ENCODE measurements around the gene CANX. TPM values are rescaled to one million over a fixed set of nuclear protein-coding genes. Genes with fewer than 3 reads are reported as not detected.
"Not testable (repeated sequence)": the region's sequence is repeated elsewhere in the genome, so short reads cannot be mapped to it uniquely, and the experiment has no call there.

CANX gene
- polyA plus RNA-seq, 2 of the 4 experiments (the other 2 are of a cell fraction) = 433 to 1,000 TPM

DNA sequence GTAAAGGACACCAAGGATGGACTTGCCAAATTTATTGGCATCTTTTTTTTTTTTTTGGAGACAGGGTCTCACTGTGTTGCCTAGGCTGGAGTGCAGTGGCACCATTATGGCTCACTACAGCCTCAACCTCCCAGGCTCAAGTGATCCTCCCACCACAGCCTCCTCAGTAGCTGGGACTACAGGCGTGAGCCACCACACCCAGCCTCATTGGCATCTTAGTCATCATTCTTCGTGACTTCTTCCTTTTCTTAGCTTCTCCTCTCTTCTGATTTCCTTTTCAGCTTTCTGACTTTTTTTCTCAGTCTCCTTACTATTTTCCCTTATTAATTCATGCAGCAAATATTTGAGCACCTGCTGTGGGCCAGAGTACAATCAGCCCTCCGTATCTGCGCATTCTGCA, 40.0 kb downstream of the CANX start:
- ChIA-PET CTCF (interaction anchor here (1.1 to 7.9 kb wide), 4 partner anchors 11 to 64 kb away, joined by 3 to 33 read pairs (median 8); no protein-coding TSS in a partner anchor), POLR2A (no interaction called here)
- TF ChIP-seq CHD2 (IDR thresholded peaks at IDR 0.05; ENCODE audit: low read length, partially characterized antibody) (no peak), JUN (IDR thresholded peaks at IDR 0.05) (no peak), RCOR1 (IDR thresholded peaks at IDR 0.05; ENCODE audit: low read depth, low read length) (no peak), EHMT2 (IDR thresholded peaks at IDR 0.05; ENCODE audit: low read depth) (no peak), KDM1A (IDR thresholded peaks at IDR 0.05; ENCODE audit: low read depth) (no peak), RFX5 (IDR thresholded peaks at IDR 0.05) (no peak)
- TF ChIP-seq, protein P1, sequence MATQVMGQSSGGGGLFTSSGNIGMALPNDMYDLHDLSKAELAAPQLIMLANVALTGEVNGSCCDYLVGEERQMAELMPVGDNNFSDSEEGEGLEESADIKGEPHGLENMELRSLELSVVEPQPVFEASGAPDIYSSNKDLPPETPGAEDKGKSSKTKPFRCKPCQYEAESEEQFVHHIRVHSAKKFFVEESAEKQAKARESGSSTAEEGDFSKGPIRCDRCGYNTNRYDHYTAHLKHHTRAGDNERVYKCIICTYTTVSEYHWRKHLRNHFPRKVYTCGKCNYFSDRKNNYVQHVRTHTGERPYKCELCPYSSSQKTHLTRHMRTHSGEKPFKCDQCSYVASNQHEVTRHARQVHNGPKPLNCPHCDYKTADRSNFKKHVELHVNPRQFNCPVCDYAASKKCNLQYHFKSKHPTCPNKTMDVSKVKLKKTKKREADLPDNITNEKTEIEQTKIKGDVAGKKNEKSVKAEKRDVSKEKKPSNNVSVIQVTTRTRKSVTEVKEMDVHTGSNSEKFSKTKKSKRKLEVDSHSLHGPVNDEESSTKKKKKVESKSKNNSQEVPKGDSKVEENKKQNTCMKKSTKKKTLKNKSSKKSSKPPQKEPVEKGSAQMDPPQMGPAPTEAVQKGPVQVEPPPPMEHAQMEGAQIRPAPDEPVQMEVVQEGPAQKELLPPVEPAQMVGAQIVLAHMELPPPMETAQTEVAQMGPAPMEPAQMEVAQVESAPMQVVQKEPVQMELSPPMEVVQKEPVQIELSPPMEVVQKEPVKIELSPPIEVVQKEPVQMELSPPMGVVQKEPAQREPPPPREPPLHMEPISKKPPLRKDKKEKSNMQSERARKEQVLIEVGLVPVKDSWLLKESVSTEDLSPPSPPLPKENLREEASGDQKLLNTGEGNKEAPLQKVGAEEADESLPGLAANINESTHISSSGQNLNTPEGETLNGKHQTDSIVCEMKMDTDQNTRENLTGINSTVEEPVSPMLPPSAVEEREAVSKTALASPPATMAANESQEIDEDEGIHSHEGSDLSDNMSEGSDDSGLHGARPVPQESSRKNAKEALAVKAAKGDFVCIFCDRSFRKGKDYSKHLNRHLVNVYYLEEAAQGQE (IDR thresholded peaks at IDR 0.05) = no peak
- TF ChIP-seq, protein P2, sequence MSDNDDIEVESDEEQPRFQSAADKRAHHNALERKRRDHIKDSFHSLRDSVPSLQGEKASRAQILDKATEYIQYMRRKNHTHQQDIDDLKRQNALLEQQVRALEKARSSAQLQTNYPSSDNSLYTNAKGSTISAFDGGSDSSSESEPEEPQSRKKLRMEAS (IDR thresholded peaks at IDR 0.05) = no peak
- Histone ChIP-seq H3K9me3 (no peaks in the 10 kb centered on the region), H3K27ac (no peak overlapping the region), H3K4me2 (no peak overlapping the region), H3K4me1 (peaks cover 12% of the 10 kb centered on the region), H3K4me3 (no peak overlapping the region)
- 92% methylated on average over 4 of the region's 4 CpGs for WGBS (ENCODE audit: missing lambda C conversion rate)
- FAIRE-seq (no peak), ATAC-seq (no peak), DNase-seq (ENCODE audit: low read depth in 1 of 2, low spot score in 1 of 2) (no peak)

DNA sequence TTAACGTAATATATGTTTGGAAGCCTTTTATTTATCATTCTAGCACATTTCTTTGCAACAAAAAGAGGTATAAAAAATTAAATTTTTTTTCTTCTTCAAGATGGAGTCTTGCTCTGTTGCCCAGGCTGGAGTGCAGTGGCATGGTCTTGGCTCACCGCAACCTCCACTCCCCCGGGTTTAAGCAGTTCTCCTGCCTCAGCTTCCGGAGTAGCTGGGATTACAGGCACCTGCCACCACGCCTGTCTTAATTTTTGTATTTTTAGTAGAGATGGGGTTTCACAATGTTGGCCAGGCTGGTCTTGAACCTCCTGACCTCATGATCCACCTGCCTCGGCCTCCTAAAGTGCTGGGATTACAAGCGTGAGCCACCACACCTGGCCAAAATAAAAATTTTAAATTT, 45.3 kb downstream of the CANX start:
- not testable (repeated sequence) for FAIRE-seq; H3K4me1 ChIP-seq; H3K4me3 ChIP-seq; H3K9me3 ChIP-seq; DNase-seq (ENCODE audit: low read depth in 1 of 2, low spot score in 1 of 2); H3K27ac ChIP-seq; H3K4me2 ChIP-seq; ATAC-seq
- 96% methylated on average over 7 of the region's 7 CpGs for WGBS (ENCODE audit: missing lambda C conversion rate)
- ChIA-PET CTCF (interaction anchor here (0.7 to 1.6 kb wide), 5 partner anchors 12 to 76 kb away, joined by 3 to 5 read pairs (median 3); no protein-coding TSS in a partner anchor), POLR2A (interaction anchor here (0.8 kb wide), 1 partner anchor 120 kb away, joined by 3 read pairs; the partner anchor contains the start of gene HNRNPH1)

DNA sequence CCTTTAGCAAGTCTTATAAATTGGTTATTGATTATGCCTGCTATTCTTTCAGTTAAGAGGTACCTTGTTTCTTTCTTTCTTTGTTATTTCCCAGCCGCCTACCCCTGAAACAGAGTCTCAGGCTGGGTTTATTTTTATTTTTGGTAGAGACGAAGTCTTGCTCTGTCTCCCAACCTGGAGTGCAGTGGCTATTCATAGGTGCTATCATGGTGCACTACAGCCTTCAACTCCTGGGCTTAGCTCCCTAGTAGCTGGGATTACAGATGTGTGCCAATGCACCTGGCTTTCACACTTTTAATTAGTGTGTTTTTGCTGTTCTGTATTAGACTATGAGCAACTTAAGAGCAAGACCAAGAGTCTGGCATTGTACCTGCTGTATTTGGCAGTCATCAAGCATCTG, 48.1 kb downstream of the CANX start:
- WGBS (ENCODE audit: missing lambda C conversion rate) = 89% methylated on average over 2 of the region's 2 CpGs
- H3K9me3 ChIP-seq = no peaks in the 10 kb centered on the region
- H3K27ac ChIP-seq = no peak overlapping the region
- ChIA-PET CTCF (interaction anchor here (4.8 kb wide), 1 partner anchor 16 kb away, joined by 25 read pairs; no protein-coding TSS in a partner anchor), POLR2A (no interaction called here)
- no peak for TF ChIP-seq RFX5 (IDR thresholded peaks at IDR 0.05)
- no peak for TF ChIP-seq HOXB13 (CRISPR knock-in tag; IDR thresholded peaks at IDR 0.05; ENCODE audit: low read depth)
- TF ChIP-seq GATA3 (IDR thresholded peaks at IDR 0.05; ENCODE audit: borderline replicate concordance) = no peak
- no peak for TF ChIP-seq JUN (IDR thresholded peaks at IDR 0.05)
- TF ChIP-seq, protein P3, sequence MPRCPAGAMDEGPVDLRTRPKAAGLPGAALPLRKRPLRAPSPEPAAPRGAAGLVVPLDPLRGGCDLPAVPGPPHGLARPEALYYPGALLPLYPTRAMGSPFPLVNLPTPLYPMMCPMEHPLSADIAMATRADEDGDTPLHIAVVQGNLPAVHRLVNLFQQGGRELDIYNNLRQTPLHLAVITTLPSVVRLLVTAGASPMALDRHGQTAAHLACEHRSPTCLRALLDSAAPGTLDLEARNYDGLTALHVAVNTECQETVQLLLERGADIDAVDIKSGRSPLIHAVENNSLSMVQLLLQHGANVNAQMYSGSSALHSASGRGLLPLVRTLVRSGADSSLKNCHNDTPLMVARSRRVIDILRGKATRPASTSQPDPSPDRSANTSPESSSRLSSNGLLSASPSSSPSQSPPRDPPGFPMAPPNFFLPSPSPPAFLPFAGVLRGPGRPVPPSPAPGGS (IDR thresholded peaks at IDR 0.05) = no peak
- TF ChIP-seq KDM1A (IDR thresholded peaks at IDR 0.05; ENCODE audit: low read depth) = no peak
- TF ChIP-seq CBX8 (IDR thresholded peaks at IDR 0.05) = no peak
- no peak for TF ChIP-seq RARB (CRISPR knock-in tag; IDR thresholded peaks at IDR 0.05)
- no peak for TF ChIP-seq EHF (CRISPR knock-in tag; IDR thresholded peaks at IDR 0.05)
- FAIRE-seq = no peak
- no peak for DNase-seq (ENCODE audit: low read depth in 1 of 2, low spot score in 1 of 2)
- no peak overlapping the region for H3K4me2 ChIP-seq
- no peak for ATAC-seq
- no peaks in the 10 kb centered on the region for H3K4me1 ChIP-seq
- H3K4me3 ChIP-seq = no peak overlapping the region

DNA sequence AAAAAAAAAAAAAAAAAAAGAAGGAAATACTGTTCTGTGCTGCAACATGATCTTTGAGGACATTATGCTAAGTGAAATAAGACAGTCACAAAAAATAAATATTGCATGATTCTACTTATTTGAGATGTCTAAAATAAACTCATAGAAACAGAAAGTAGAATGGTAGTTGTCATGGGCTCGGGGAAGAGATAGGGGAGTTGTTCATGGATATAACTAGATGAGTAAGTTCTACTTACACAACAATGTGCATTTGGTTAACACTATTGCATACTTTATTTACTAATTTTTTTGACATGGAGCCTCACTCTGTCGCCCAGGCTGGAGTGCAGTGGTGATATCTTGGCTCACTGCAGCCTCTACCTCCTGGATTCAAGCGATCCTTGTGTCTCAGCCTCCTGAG, 49.0 kb downstream of the CANX start:
- FAIRE-seq (no peak), DNase-seq (ENCODE audit: low read depth in 1 of 2, low spot score in 1 of 2) (no peak), ATAC-seq (no peak)
- Histone ChIP-seq H3K4me3 (no peak overlapping the region), H3K4me1 (no peaks in the 10 kb centered on the region), H3K27ac (no peak overlapping the region), H3K4me2 (no peak overlapping the region), H3K9me3 (no peaks in the 10 kb centered on the region)
- CTCF ChIA-PET = interaction anchor here (0.6 to 4.8 kb wide), 2 partner anchors 15 to 257 kb away, joined by 3 to 25 read pairs; no protein-coding TSS in a partner anchor
- 95% methylated on average over 3 of the region's 3 CpGs for WGBS (ENCODE audit: missing lambda C conversion rate)
- POLR2A ChIA-PET = no interaction called here
- no peak for TF ChIP-seq FOXS1 (CRISPR knock-in tag; IDR thresholded peaks at IDR 0.05)
- no peak for TF ChIP-seq HOXA7 (CRISPR knock-in tag; IDR thresholded peaks at IDR 0.05)
- TF ChIP-seq FOSL2 (IDR thresholded peaks at IDR 0.05) = no peak
- TF ChIP-seq FOSL2 (CRISPR knock-in tag; IDR thresholded peaks at IDR 0.05) = no peak
- TF ChIP-seq, protein P3 (IDR thresholded peaks at IDR 0.05) = no peak
- no peak for TF ChIP-seq HEYL (CRISPR knock-in tag; IDR thresholded peaks at IDR 0.05)
- TF ChIP-seq RAD21 (conservative IDR thresholded peaks at IDR 0.05 in 1 of 2, IDR thresholded peaks at IDR 0.05 in 1 of 2) = no peak
- TF ChIP-seq JUNB (IDR thresholded peaks at IDR 0.05) = no peak
- TF ChIP-seq ESRRA (IDR thresholded peaks at IDR 0.05; ENCODE audit: borderline replicate concordance, low read length) = no peak
- no peak for TF ChIP-seq EP300 (IDR thresholded peaks at IDR 0.05)
- TF ChIP-seq MYC (IDR thresholded peaks at IDR 0.05; ENCODE audit: borderline replicate concordance, low read length) = no peak
- TF ChIP-seq, protein P4, sequence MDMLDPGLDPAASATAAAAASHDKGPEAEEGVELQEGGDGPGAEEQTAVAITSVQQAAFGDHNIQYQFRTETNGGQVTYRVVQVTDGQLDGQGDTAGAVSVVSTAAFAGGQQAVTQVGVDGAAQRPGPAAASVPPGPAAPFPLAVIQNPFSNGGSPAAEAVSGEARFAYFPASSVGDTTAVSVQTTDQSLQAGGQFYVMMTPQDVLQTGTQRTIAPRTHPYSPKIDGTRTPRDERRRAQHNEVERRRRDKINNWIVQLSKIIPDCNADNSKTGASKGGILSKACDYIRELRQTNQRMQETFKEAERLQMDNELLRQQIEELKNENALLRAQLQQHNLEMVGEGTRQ (IDR thresholded peaks at IDR 0.05) = no peak
- no peak for TF ChIP-seq RARB (CRISPR knock-in tag; IDR thresholded peaks at IDR 0.05)
- no peak for TF ChIP-seq CHD2 (IDR thresholded peaks at IDR 0.05; ENCODE audit: low read length, partially characterized antibody)
